Measurements from ENCODE around the gene NFAM1. TPM values are rescaled to one million over a fixed set of nuclear protein-coding genes. Genes with fewer than 3 reads are reported as not detected.

The NFAM1 gene
- total and polyA plus RNA-seq, 8 donors, result 0.20 to 4.4 (median 0.53) TPM

GRCh38 chr22:42363892-42364291 lies 68.3 kb downstream of the NFAM1 start:
- ATAC-seq, result no peak
- intact Hi-C loops (cut with DNase I), result loop anchor here in 1 of 3 donors (10.0 kb wide), 1 partner anchor 71 kb away; the partner anchor contains the start of gene NFAM1
- no peak for FAIRE-seq
- Histone ChIP-seq H3K4me1 (peaks cover 0 to 9% (median 0%) of the 10 kb centered on the region in 3 donors), H3K27me3 (no peaks in the 10 kb centered on the region), H3K4me3 (no peak overlapping the region), H3K9me3 (no peaks in the 10 kb centered on the region), H3K36me3 (no peaks in the 10 kb centered on the region), H3K27ac (no peak overlapping the region)
- no peak for TF ChIP-seq CTCF (IDR thresholded peaks at IDR 0.05)
- 95 to 97% methylated on average over 6 of the region's 6 CpGs for WGBS, 2 donors
- DNase-seq, result no peak

- no peak for DNase-seq
- no peaks in the 10 kb centered on the region for H3K9me3 ChIP-seq
Observed at GRCh38 chr22:42361523-42361922, 70.7 kb downstream of the NFAM1 start.

GRCh38 chr22:42360348-42360747 lies 71.9 kb downstream of the NFAM1 start:
- DNase-seq, result peak in 4 of 6 donors; percentile 39 to 75 (median 64)
- 21 to 35% methylated on average over 7 of the region's 7 CpGs for WGBS, 2 donors
- FAIRE-seq, result no peak
- ATAC-seq, result peak; percentile 57 to 82 (median 70)
- Histone ChIP-seq H3K4me1 (peaks cover 0 to 8% (median 0%) of the 10 kb centered on the region in 3 donors), H3K36me3 (no peaks in the 10 kb centered on the region), H3K4me3 (no peak overlapping the region), H3K27me3 (no peaks in the 10 kb centered on the region), H3K9me3 (no peaks in the 10 kb centered on the region), H3K27ac (no peak overlapping the region)
- intact Hi-C loops (cut with DNase I), result loop anchor here in 1 of 3 donors (10.0 kb wide), 1 partner anchor 74 kb away; the partner anchor contains the start of gene NFAM1
- TF ChIP-seq CTCF (IDR thresholded peaks at IDR 0.05), result no peak

More at GRCh38 chr22:42361523-42361922, 70.7 kb downstream of the NFAM1 start:
- Histone ChIP-seq H3K27ac (no peak overlapping the region), H3K27me3 (no peaks in the 10 kb centered on the region), H3K4me3 (no peak overlapping the region), H3K36me3 (no peaks in the 10 kb centered on the region), H3K4me1 (peaks cover 0 to 9% (median 0%) of the 10 kb centered on the region in 3 donors)
- TF ChIP-seq CTCF (IDR thresholded peaks at IDR 0.05), result no peak
- no peak for FAIRE-seq
- intact Hi-C loops (cut with DNase I), result loop anchor here in 1 of 3 donors (10.0 kb wide), 1 partner anchor 73 kb away; the partner anchor contains the start of gene NFAM1
- no peak for ATAC-seq
- 94 to 99% methylated on average over 10 of the region's 10 CpGs for WGBS, 2 donors

- Histone ChIP-seq H3K4me3 (no peak overlapping the region), H3K27ac (no peak overlapping the region), H3K27me3 (no peaks in the 10 kb centered on the region), H3K4me1 (peaks cover 0 to 8% (median 0%) of the 10 kb centered on the region in 3 donors), H3K9me3 (no peaks in the 10 kb centered on the region), H3K36me3 (no peaks in the 10 kb centered on the region)
- ATAC-seq (no peak), FAIRE-seq (no peak), DNase-seq (peak in 1 of 6 donors; percentile 43)
- TF ChIP-seq CTCF (IDR thresholded peaks at IDR 0.05), result no peak
- intact Hi-C loops (cut with DNase I), result no loop called here
- 85 to 87% methylated on average over 16 of the region's 16 CpGs for WGBS, 2 donors
Observed at GRCh38 chr22:42358643-42359558, 73.3 kb downstream of the NFAM1 start.
